BLaER1 treated with 17β-estradiol and CSF1 and Interleukin-3, amounts not matched to agents 10 nM and 100 nM (cell line): Measurements from ENCODE around the gene EGLN3.

ENCODE experiments used
- H3K27ac ChIP-seq, 11 experiments: shearing (Covaris generic); formaldehyde crosslinking; 2 replicates each; pipeline ENCODE4 v1.8.1; 2022
- H3K27me3 ChIP-seq, 11 experiments: shearing (Covaris generic); formaldehyde crosslinking; 2 replicates each; pipeline ENCODE4 v1.8.1; 2022
- H3K36me3 ChIP-seq, 11 experiments: shearing (Covaris generic); formaldehyde crosslinking; 2 replicates each; pipeline ENCODE4 v1.8.1; 2022
- H3K4me1 ChIP-seq, 10 experiments: shearing (Covaris generic); formaldehyde crosslinking; 2 replicates each; pipeline ENCODE4 v1.8.1; 2022
- H3K4me2 ChIP-seq, 11 experiments: shearing (Covaris generic); formaldehyde crosslinking; 2 replicates each; pipeline ENCODE4 v1.8.1; 2022
- H3K4me3 ChIP-seq, 10 experiments: shearing (Covaris generic); formaldehyde crosslinking; 2 replicates each; pipeline ENCODE4 v1.8.1; 2022
- H3K9ac ChIP-seq, 11 experiments: shearing (Covaris generic); formaldehyde crosslinking; 2 replicates each; pipeline ENCODE4 v1.8.1; 2022
- H3K9me3 ChIP-seq, 11 experiments: shearing (Covaris generic); formaldehyde crosslinking; replicated peaks in 1 of 11; 2 replicates each; pipeline ENCODE4 v1.8.1; 2022
- H4K20me1 ChIP-seq, 11 experiments: shearing (Covaris generic); formaldehyde crosslinking; 2 replicates each; pipeline ENCODE4 v1.8.1; 2022
- Cebpa-rat ChIP-seq, 11 experiments: shearing (Covaris generic); IDR thresholded peaks; 2 replicates each; pipeline ENCODE4 v1.8.1; 2022

The EGLN3 gene

GRCh38 chr14:33945210-33946088 is 5.4 kb downstream of the EGLN3 start:
- Histone ChIP-seq H3K4me1 (peaks cover 0 to 6% (median 0%) of the 10 kb centered on the region in 10 experiments; a peak in 1 of 20 replicates), H4K20me1 (no peaks in the 10 kb centered on the region), H3K27me3 (no peaks in the 10 kb centered on the region), H3K4me3 (no peak overlapping the region), H3K9ac (no peak overlapping the region), H3K27ac (no peak overlapping the region), H3K36me3 (no peaks in the 10 kb centered on the region), H3K4me2 (no peak overlapping the region), H3K9me3 (peaks cover 5 to 13% (median 10%) of the 10 kb centered on the region in 11 experiments)
- no peak for TF ChIP-seq Cebpa-rat (IDR thresholded peaks at IDR 0.05)

DNA sequence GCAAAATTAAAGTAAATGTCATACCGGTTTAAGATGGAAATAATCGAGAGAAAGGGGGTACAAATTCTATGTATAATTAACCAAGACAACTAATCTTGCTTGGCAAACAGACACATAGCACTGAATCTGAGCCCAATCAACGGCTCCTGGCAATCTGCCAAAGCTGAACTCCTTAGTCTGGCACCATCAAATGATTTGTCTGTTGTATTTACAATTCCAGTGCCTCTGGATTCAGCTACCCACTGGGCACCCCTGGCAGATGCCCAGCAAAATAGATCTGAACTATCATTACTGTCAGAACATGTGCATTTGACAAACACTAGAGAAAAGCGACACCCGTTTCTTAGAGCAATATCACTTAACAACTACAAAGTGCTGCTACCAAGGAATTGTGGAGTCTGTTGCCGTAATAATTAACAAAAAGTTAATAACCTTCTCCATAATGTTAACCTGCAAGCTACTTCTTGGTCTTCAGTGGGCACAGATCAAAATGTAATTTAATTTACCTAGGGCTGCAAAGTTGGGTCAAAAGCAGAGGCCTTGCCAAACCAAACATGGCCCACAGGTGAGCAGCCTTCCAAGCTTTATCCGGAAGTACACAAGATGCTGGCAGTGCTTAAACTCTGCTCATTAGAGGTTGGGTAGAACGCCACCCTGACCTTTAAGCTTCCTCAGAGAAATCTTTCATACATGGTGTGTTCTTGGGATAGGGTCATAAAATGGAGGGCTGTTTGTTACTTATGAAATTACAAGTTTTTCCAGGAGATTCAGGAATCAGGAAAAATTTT is 7.6 kb downstream of the EGLN3 start:
- Histone ChIP-seq H3K27ac (no peak overlapping the region), H4K20me1 (no peaks in the 10 kb centered on the region), H3K4me1 (peaks cover 0 to 6% (median 0%) of the 10 kb centered on the region in 10 experiments; a peak in 1 of 20 replicates), H3K4me2 (no peak overlapping the region), H3K27me3 (no peaks in the 10 kb centered on the region), H3K4me3 (no peak overlapping the region), H3K9ac (no peak overlapping the region), H3K9me3 (no peaks in the 10 kb centered on the region), H3K36me3 (no peaks in the 10 kb centered on the region)
- TF ChIP-seq Cebpa-rat (IDR thresholded peaks at IDR 0.05) = no peak

- Histone ChIP-seq H3K4me3 (no peak overlapping the region), H3K4me1 (peaks cover 0 to 5% (median 0%) of the 10 kb centered on the region in 10 experiments; a peak in 1 of 20 replicates), H3K36me3 (no peaks in the 10 kb centered on the region), H3K9ac (no peak overlapping the region), H3K27ac (no peak overlapping the region), H3K9me3 (no peaks in the 10 kb centered on the region), H4K20me1 (no peaks in the 10 kb centered on the region), H3K4me2 (no peak overlapping the region), H3K27me3 (no peaks in the 10 kb centered on the region)
- TF ChIP-seq Cebpa-rat (IDR thresholded peaks at IDR 0.05) = no peak
Measured at GRCh38 chr14:33941718-33942117, 9.2 kb downstream of the EGLN3 start.

GRCh38 chr14:33940561-33941011 is 10.3 kb downstream of the EGLN3 start:
- H3K27ac ChIP-seq = no peak overlapping the region

GRCh38 chr14:33938131-33938949 is 12.5 kb downstream of the EGLN3 start:
- no peak overlapping the region for H3K9ac ChIP-seq
- H3K27ac ChIP-seq = no peak overlapping the region
- no peak overlapping the region for H3K4me2 ChIP-seq
- H4K20me1 ChIP-seq = no peaks in the 10 kb centered on the region
- H3K27me3 ChIP-seq = no peaks in the 10 kb centered on the region
- no peaks in the 10 kb centered on the region for H3K4me1 ChIP-seq
- H3K36me3 ChIP-seq = no peaks in the 10 kb centered on the region
- no peak for TF ChIP-seq Cebpa-rat (IDR thresholded peaks at IDR 0.05)
- no peak overlapping the region for H3K4me3 ChIP-seq
- no peaks in the 10 kb centered on the region for H3K9me3 ChIP-seq

More at GRCh38 chr14:33940561-33941011, 10.3 kb downstream of the EGLN3 start:
- Histone ChIP-seq H3K27me3 (no peaks in the 10 kb centered on the region), H3K9ac (no peak overlapping the region), H3K4me2 (no peak overlapping the region), H4K20me1 (no peaks in the 10 kb centered on the region), H3K4me3 (no peak overlapping the region), H3K9me3 (no peaks in the 10 kb centered on the region), H3K36me3 (no peaks in the 10 kb centered on the region), H3K4me1 (no peaks in the 10 kb centered on the region)
- TF ChIP-seq Cebpa-rat (IDR thresholded peaks at IDR 0.05) = no peak

GRCh38 chr14:33936391-33936790 is 14.5 kb downstream of the EGLN3 start:
- no peak overlapping the region for H3K4me2 ChIP-seq
- H3K27ac ChIP-seq = no peak overlapping the region
- TF ChIP-seq Cebpa-rat (IDR thresholded peaks at IDR 0.05) = no peak
- no peaks in the 10 kb centered on the region for H3K27me3 ChIP-seq
- H3K9me3 ChIP-seq = no peaks in the 10 kb centered on the region
- H3K4me3 ChIP-seq = no peak overlapping the region
- H3K36me3 ChIP-seq = no peaks in the 10 kb centered on the region
- H4K20me1 ChIP-seq = no peaks in the 10 kb centered on the region
- H3K4me1 ChIP-seq = no peaks in the 10 kb centered on the region
- H3K9ac ChIP-seq = no peak overlapping the region

GRCh38 chr14:33934938-33935337 is 15.9 kb downstream of the EGLN3 start:
- TF ChIP-seq Cebpa-rat (IDR thresholded peaks at IDR 0.05) = no peak
- Histone ChIP-seq H3K9me3 (no peaks in the 10 kb centered on the region), H3K27me3 (no peaks in the 10 kb centered on the region), H3K4me1 (peaks cover 0 to 5% (median 0%) of the 10 kb centered on the region in 10 experiments; a peak in 1 of 20 replicates), H3K4me3 (no peak overlapping the region), H3K9ac (no peak overlapping the region), H3K4me2 (no peak overlapping the region), H4K20me1 (no peaks in the 10 kb centered on the region), H3K27ac (no peak overlapping the region), H3K36me3 (no peaks in the 10 kb centered on the region)

- no peaks in the 10 kb centered on the region for H3K27me3 ChIP-seq
- H3K9ac ChIP-seq = no peak overlapping the region
- peaks cover 0 to 5% (median 0%) of the 10 kb centered on the region in 10 experiments; a peak in 1 of 20 replicates for H3K4me1 ChIP-seq
- H3K9me3 ChIP-seq = no peaks in the 10 kb centered on the region
- H4K20me1 ChIP-seq = no peaks in the 10 kb centered on the region
- no peak overlapping the region for H3K4me3 ChIP-seq
- H3K4me2 ChIP-seq = no peak overlapping the region
- no peak overlapping the region for H3K27ac ChIP-seq
- no peaks in the 10 kb centered on the region for H3K36me3 ChIP-seq
- no peak for TF ChIP-seq Cebpa-rat (IDR thresholded peaks at IDR 0.05)
Measured at GRCh38 chr14:33934043-33934750, 16.7 kb downstream of the EGLN3 start.
